Testis (tissue), 3 donors: ENCODE measurements around the gene ADGRB3. TPM values are rescaled to one million over a fixed set of nuclear protein-coding genes. Genes with fewer than 3 reads are reported as not detected.
"Not testable (repeated sequence)": the region's sequence is repeated elsewhere in the genome, so short reads cannot be mapped to it uniquely, and the experiment has no call there.

Experiments used
- DNase-seq: peaks from one replicate; pipeline ENCODE4 v3.0.0-alpha.2; 2019
- H3K27ac ChIP-seq, 2 donors: fragments of 200-600 bp; sonication (generic); one replicate each; pipeline ENCODE4 v1.5.1; 2019
- H3K27me3 ChIP-seq: fragments of 200-600 bp; sonication (generic); one replicate; pipeline ENCODE4 v1.5.1; 2019
- H3K36me3 ChIP-seq: fragments of 200-600 bp; sonication (generic); one replicate; pipeline ENCODE4 v1.5.1; 2017; ENCODE audit warnings: low read depth; ENCODE audit errors: missing control alignments
- H3K4me1 ChIP-seq: fragments of 200-600 bp; sonication (generic); one replicate; pipeline ENCODE4 v1.5.1; 2019
- H3K4me3 ChIP-seq, 2 donors: fragments of 200-600 bp; sonication (generic); one replicate each; pipeline ENCODE4 v1.5.1; 2017 to 2019
- H3K9me3 ChIP-seq: fragments of 200-600 bp; sonication (generic); one replicate; pipeline ENCODE4 v1.5.1; 2017
- CTCF ChIP-seq, 3 experiments: fragments of 450-650 bp in 2 of 3; fragments of 200-600 bp in 1 of 3; sonication (generic) in 1 of 3; IDR thresholded peaks; one replicate each; pipeline ENCODE4 v1.5.1; 2016 to 2019; ENCODE audit warnings: antibody characterized with exemption in 3 of 3, mild to moderate bottlenecking in 2 of 3, moderate library complexity in 1 of 3
- POLR2A ChIP-seq: fragments of 450-650 bp; IDR thresholded peaks from one replicate; pipeline ENCODE4 v1.6.1; 2017; ENCODE audit warnings: antibody characterized with exemption, mild to moderate bottlenecking, moderate library complexity
- WGBS, 2 donors: methylation state at CpG; one replicate each; pipeline ENCODE4 v1.1.5; 2018; 5-methylcytosine and 5-hydroxymethylcytosine counted together
- intact Hi-C: fragments of 100-400 bp; cut with DNase I; formaldehyde crosslinking; loops from one replicate; pipeline ENCODE4 v1.15.1; 2023; ENCODE audit warnings: low total_unique reads
- polyA plus RNA-seq: library from polyadenylated mRNA; stranded (reverse); fragments of 350-450 nt; fragmentation: Illumina TruSeq; extraction: RNeasy Lipid Tissue Mini Kit (QIAGEN cat#74804); gene quantifications from one replicate; pipeline ENCODE4 v1.2.3, GENCODE V29; 2014; ENCODE audit warnings: low read depth, low replicate concordance; ENCODE audit not compliant: insufficient read depth
- total RNA-seq, 2 donors: library from RNA; depleted of rRNA; stranded (reverse); fragments of >200 nt; gene quantifications; one replicate each; pipeline ENCODE4 v1.2.3, GENCODE V29; 2016

ADGRB3 gene
- total and polyA plus RNA-seq, 3 donors from 2014 or later, result 3.2 to 5.7 (median 4.3) TPM

- DNase-seq, result no peak
- Histone ChIP-seq H3K9me3 (no peaks in the 10 kb centered on the region), H3K36me3 (no peaks in the 10 kb centered on the region), H3K4me3 (no peak overlapping the region), H3K27ac (no peak overlapping the region), H3K27me3 (no peaks in the 10 kb centered on the region), H3K4me1 (no peaks in the 10 kb centered on the region)
- intact Hi-C loops, result no loop called here
- TF ChIP-seq POLR2A (no peak), CTCF (IDR thresholded peaks at IDR 0.05) (no peak)
- whole genome bisulfite sequencing, 2 donors, result 85 to 86% methylated on average over 4 of the region's 4 CpGs
Measured at GRCh38 chr6:68675548-68675947, 40.5 kb downstream of the ADGRB3 start.

GRCh38 chr6:68676094-68676493 lies 41.0 kb downstream of the ADGRB3 start:
- H3K4me1 ChIP-seq, H3K27me3 ChIP-seq, H3K36me3 ChIP-seq, H3K9me3 ChIP-seq, H3K4me3 ChIP-seq, H3K27ac ChIP-seq, DNase-seq, intact Hi-C loops: not testable (repeated sequence)
- 76 to 80% methylated on average over 16 of the region's 16 CpGs for whole genome bisulfite sequencing, 2 donors

DNA sequence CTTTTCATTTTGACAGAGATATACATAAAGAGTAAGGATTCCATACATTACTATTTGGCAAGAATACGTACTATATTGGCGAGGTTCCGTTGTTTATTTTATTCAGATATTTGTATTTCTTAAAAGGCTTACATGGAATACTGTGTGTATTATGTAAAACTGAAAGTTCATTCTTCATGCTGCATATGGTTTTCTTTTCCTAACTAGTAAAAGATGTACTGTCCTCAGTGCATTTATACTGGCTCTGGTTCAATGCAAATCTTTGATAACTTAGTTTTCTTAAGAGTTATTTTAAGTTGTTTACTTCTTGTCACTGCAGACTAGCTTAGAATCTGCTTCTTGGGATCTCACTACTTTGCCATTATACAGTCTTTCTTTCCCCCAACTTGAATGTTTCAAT lies 42.0 kb downstream of the ADGRB3 start:
- no peaks in the 10 kb centered on the region for H3K9me3 ChIP-seq
- H3K27ac ChIP-seq, result no peak overlapping the region
- H3K4me1 ChIP-seq, result no peaks in the 10 kb centered on the region
- no peak overlapping the region for H3K4me3 ChIP-seq
- 62% methylated on average over 3 of the region's 3 CpGs for WGBS, 2 donors
- H3K27me3 ChIP-seq, result no peaks in the 10 kb centered on the region
- H3K36me3 ChIP-seq, result no peaks in the 10 kb centered on the region
- TF ChIP-seq CTCF (IDR thresholded peaks at IDR 0.05) (no peak), POLR2A (no peak)
- intact Hi-C loops, result no loop called here
- no peak for DNase-seq

- Histone ChIP-seq H3K27me3 (no peaks in the 10 kb centered on the region), H3K4me3 (no peak overlapping the region), H3K27ac (no peak overlapping the region), H3K36me3 (no peaks in the 10 kb centered on the region), H3K9me3 (no peaks in the 10 kb centered on the region), H3K4me1 (no peaks in the 10 kb centered on the region)
- no peak for DNase-seq
- 70 to 81% methylated on average over 2 of the region's 2 CpGs for WGBS, 2 donors
- no peak for TF ChIP-seq POLR2A
- no peak for TF ChIP-seq CTCF (IDR thresholded peaks at IDR 0.05)
- intact Hi-C loops, result no loop called here
Measured at GRCh38 chr6:68679399-68679798, 44.3 kb downstream of the ADGRB3 start.

- Histone ChIP-seq H3K36me3 (no peaks in the 10 kb centered on the region), H3K4me3 (no peak overlapping the region), H3K27me3 (no peaks in the 10 kb centered on the region), H3K4me1 (no peaks in the 10 kb centered on the region), H3K27ac (no peak overlapping the region), H3K9me3 (no peaks in the 10 kb centered on the region)
- intact Hi-C loops, result no loop called here
- TF ChIP-seq CTCF (IDR thresholded peaks at IDR 0.05), result no peak
- no peak for TF ChIP-seq POLR2A
- 82 to 90% methylated on average over 2 of the region's 2 CpGs for WGBS, 2 donors
- DNase-seq, result no peak
Measured at GRCh38 chr6:68680264-68680663, 45.2 kb downstream of the ADGRB3 start.
